ENCODE data around the gene SZRD1.
"Not testable (repeated sequence)": the region's sequence is repeated elsewhere in the genome, so short reads cannot be mapped to it uniquely, and the experiment has no call there.

The SZRD1 gene, protein sequence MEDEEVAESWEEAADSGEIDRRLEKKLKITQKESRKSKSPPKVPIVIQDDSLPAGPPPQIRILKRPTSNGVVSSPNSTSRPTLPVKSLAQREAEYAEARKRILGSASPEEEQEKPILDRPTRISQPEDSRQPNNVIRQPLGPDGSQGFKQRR

DNA sequence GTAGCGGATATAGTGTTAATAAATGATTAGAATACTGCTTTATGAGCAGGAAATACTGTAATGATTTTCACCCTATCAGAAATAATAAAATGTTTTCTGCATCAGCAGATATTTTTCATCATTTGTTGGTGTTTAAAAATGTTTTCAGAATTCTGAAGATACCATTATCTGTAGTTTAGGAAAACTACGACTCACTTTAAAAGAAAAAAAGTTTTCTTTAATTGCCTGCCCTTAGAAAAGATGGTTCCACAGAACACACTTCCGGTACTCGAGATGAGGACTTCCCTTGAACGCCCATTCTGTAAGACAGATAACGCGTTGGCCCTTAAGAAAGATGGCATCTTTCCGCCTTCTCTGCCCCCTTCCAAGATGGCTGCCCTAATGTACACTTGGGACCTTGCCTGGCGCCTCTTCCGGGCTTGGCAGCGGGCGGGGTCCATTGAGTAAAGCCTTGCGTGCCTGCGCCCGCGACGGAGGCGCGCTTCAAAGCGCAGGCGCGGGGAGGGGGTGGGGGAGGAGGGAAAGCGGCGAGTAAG, at the start of gene SZRD1:
Gene SZRD1 (plus strand): TSS at position 521 of the 536 bp plus-strand sequence. CDS start 16 bp downstream, outside the sequence.
- DNase-seq, result peak; percentile 74 to 94 (median 84)

DNA sequence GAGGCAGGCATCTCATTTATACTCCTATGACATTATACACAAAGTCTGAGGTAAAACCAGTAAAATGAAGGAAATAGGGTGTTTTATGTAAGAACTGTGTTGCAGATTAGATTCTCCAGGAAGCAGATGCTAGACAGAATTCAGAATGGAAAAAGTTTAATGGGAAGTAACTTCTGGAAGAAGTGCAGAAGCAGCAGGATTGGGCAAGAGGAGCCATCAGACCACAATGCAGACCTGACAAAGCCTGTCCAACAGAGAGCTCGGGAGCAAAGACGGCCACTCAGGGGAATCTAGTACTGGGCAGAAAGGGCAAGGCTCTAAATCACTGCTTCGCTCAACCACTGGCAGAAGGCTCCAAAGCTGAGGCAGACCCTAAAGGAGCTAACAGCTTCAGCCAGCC, 48.5 kb upstream of the SZRD1 start:
- no peak for DNase-seq

DNA sequence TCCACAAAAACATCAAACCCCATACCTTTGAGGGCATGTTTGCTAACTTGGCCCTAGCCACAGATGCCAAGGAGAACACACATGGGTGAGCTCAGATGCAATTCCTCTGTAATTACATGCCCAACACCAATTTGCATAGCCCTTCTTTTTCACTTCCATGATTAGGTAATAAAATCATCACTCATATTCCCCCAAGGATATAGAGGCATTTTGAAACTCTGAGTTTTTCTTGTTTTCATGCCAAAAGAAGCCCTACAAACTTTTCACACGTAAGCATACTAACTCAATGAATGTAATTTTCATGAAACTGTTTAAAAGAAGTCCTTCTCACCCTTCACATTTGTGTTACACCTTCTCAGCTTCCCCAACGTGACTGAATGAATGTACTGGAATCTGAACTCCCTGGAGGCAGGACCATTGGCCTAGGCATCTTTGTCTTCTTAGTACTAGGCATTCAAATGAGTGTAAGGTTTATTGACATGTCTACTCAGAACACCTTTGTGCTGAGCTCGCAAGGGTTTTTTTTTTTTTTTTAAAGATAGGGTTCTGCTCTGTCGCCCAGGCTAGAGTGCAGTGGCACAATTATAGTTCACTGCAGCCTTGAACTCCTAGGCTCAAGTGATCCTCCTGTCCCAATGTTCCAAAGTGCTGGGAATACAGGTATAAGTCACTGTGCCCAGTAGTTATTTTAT, 45.7 kb upstream of the SZRD1 start:
- no peak for DNase-seq

DNA sequence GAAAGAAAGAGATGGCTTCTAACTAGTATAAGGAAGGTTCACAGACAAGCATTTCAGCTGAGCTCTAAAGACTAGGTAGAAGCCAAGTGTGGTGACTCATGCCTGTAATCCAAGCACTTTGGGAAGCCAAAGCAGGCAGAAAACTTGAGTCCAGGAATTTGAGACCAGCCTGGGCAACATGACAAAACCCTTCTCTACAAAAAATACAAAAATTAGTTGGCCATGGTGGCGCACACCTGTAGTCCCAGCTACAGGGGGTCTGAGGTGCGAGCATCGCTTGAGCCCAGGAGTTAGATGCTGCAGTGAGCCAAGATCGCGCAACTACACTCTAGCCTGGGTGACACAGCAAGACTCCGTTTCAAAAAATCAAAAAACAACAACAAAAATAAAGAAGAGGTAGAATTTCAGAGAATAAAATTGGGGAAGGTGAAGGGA, 42.6 kb upstream of the SZRD1 start:
- DNase-seq, result no peak

DNA sequence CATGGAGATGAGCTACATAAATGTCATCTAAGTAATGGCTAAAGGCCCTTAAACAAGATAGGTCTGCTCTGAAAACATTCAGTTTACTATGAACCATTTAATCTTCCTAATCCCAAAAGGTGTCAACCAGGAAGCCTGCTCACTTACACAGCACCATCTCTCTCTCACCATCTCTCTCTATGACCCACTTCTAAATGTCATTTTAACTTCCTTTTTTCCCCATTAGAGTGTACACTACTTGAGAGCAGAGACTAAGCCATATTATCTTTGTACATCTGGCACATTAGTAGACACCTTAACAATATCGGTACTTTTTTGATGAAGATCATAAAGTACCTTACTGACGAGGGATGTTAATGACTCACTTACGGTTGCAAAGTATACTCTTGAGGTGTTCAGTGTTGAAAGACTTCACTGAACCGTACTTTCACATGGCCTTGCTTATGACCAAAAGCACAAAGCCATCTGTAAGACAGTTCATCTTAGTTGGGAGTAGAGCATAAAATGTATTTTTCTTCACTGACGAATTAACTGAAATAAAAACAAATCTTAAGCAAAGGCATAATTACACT, 40.1 kb upstream of the SZRD1 start:
- no peak for DNase-seq

DNA sequence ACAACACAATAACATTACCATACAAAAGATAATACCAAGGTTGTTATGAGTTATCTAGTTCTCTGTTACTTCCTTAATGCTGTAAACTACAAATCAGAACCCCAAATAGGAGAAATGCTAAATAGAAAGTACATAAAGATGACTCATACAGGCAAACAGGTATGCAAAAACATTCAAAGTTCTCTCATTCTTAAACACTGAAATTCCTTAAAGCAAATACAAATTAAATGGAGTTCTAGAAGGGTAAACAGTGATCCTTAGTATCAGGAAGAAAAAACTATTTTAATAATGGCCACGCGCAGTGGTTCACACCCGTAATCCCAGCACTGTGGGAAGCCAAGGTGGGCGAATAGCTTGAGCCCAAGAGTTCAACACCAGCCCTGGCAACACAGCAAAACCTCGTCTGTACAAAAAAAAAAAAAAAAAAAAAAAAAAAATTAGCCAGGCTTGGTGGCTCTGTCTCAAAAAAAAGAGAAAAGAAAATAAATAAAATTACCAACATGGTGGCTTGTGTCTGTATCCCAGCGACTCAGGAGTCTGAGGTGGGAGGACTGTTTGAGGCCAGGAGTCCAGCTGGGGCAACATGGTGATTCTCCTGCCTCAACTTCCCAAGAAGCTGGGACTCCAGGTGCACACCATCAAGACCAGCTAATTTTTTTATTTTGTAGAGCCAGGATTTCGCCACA, 32.2 kb upstream of the SZRD1 start:
- DNase-seq, result no peak

DNA sequence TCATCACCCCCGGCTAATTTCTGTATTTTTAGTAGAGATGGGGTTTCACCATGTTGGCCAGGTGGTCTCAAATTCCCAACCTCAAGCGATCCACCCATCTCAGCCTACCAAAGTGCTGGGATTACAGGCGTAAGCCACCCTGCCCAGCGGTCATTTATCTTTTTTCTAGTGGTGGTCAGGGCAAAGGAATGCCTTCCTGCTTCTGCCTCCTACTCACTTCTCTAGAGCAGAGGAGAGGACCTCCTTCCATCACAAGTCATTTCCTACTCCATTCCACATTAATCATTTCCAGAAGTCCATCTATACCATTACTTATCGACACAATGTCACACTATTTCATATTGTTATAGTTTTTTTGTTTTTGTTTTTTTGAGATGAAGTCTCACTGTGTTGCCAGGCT, 28.1 kb upstream of the SZRD1 start:
- DNase-seq, result no peak

DNA sequence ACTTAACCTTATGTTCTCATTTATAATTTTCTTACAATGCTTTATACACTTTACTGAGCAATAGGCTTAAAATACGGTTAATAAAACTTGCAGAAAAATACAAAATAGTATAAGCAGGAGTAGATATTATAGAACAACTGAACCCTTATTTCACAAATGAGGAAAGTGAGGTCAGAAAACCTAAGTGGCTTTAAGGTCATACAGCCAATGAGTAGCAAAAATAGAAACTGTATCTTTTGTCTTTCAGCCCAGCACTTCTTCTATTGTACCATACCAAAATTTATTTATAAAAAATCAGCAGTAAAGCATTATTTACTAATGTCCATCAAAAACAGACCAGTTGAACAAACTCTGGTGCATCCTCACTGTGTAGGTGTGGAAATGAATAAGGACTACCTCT, 26.4 kb upstream of the SZRD1 start:
- no peak for DNase-seq

DNA sequence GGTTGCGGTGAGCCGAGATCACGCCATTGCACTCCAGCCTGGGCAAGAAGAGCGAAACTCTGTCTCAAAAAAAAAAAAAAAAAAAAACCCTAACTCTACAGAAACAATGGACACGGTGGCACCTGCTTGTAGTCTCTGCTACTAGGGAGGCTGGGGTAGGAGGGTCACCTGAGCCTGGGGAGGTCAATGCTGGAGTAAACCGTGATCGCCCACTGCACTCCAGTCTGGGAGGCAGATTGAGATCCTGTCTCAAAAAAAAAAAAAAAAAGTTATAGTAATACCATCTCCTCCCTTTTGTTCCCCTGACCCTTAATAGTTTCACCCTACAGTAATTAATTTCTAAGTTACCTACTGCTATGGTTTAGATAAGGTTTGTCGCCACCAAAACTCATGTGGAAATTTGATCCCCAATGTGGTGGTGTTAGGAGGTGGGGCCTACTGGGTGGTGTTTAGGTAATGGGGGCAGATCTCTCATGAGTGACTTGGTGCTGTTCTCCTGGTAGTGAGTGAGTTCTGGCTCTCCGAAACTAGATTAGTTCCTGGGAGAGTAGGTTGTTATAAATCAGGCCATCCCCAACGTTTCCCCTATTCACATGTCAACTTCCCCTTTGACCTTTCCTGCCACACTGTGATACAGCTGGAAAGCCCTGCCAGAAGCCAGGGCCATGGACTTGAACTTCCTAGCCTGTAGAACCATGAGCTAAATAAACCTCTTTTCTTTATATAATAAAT, 24.5 kb upstream of the SZRD1 start:
- DNase-seq, result no peak

DNA sequence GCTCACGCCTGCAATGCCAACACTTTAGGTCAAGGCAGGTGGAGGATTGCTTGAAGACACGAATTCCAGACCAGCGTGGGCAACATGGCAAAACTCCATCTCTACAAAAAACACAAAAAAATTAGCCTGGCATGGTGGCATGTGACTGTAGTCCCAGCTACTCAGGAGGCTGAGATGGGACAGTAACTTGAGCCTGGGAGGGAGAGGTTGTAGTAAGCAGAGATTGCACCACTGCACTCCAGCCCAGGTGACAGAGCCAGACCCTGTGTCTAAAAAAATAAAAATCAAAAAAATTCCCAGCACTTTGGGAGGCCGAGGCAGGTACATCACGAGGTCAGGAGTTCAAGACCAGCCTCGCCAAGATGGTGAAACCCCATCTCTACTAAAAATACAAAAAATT, 23.8 kb upstream of the SZRD1 start:
- DNase-seq, result not testable (repeated sequence)

DNA sequence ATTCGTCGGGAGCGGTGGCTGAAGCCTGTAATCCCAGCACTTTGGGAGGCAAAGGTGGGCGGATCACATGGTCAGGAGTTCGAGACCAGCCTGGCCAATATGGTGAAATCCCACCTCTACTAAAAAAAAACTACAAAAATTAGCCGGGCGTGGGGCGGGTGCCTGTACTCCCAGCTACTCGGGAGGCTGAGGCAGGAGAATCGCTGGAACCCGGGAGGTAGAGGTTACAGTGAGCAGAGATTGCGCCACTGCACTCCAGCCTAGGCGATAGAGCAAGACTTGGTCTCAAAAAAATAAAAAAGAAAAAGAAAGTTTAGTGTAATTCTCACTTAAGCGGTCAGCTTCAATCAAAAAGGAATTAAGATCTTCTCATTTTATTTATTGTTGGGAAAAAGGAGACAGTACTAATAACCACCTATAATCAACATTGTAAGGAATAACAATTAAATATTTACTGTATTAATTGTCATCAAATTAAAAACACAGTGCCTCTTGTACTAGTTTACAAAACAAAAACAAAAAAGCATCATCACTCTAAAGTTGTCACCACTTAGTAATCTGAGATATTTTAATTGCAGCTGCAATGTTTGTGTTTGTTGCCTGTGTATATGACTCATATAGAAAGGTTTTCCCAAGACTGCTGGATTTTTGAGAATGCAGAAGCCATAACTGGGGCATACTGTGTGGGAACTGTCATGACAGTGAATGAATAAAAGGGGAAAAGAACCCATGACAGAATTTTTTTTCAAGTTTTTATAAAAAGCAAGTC, 18.4 kb upstream of the SZRD1 start:
- no peak for DNase-seq

DNA sequence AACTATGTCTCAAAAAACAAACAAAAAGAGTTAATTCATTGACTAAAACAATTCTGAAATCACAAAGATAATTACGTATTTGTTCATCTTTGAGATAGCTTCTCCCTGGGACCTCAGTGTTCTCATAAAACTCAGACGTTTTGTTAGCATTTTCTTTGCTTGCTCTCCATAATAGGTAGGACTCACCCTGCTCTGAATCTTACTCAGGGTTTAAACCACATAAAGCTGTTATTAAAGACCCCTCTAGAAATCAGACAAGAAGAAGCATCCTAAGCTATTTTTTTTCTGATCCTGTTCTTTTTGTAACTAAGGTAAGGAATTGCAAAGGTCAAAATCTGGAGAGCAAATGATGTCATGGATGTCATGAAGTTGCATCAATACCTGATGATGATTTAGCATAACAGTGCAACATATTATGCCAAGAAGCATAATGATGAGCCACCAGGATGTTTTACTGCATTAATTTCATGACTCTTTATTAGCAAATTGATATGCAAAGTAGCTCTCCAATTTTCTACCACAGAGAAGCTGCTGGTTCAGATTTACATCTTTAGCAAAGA, 17.1 kb upstream of the SZRD1 start:
- DNase-seq, result no peak

DNA sequence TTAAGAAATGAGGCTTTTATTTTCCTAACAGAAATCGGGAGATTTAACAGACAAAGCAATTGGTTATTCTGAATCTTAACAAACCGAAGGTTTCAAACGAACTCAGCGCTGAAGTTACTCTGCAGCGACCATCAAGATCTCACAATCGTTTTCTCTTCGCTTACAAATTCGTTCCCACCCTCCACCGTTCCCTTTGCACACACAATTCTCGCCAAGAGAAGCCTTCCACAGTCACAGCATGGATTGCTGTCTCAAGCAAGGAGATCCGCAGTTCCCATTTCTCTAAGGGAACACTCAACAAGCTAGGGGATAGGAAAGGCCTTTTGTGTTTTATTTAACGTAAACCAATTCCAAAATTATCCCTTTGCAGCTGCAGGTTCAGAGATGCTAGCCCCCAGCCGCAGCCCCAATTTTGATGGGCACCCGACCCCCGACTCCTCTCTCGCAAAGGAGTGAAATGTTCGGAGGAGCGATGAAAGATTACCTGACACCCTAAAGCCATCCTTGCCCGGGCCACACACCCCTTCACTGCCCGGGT, 15.5 kb upstream of the SZRD1 start:
- DNase-seq, result no peak

DNA sequence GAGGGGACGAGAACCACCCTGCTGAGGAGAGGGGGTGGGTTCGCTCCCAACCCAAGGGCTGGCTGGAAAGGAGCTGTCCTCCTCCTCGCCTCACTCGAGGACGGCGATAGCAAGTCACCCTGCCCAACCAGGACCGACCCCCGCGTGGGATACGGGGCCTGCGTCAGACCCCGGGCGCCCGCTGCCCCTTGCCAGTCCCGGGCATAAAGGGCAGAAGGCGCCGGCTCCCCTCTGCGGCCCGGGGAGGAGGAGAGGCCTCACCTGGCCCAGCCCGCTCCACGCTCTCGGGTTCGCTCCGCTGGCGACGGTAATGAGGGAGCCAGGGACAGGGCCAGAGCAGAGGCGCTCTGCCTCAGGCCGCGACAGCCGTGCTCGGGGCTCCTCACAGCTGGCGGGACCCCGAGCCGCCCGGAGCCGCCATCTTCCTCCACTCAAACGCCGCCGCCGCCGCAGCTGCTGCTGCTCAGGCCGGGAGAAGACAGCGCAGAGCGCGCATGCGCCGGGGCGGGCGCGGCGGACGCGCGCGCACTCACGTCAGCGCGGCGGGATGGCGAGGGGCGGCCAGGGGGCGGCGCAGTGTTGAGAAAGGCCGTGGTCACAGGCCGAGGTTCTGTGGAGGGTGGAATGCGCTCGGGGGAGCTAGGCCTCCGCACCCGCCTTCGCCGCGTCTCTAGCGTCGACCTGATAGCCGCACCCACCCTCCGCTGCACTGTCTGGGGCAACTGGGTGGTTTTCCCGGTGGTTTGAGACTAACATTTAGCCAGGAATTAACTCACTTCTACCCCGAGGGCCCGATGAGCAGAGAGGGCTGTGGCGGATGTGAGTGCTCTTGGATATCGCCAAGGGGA, 14.8 kb upstream of the SZRD1 start, which contains the start of gene FBXO42:
Gene FBXO42 (minus strand): TSS at position 487 of the 848 bp plus-strand sequence. CDS start 37,062 bp downstream, outside the sequence.
- DNase-seq, result peak; percentile 76 to 90 (median 82)

DNA sequence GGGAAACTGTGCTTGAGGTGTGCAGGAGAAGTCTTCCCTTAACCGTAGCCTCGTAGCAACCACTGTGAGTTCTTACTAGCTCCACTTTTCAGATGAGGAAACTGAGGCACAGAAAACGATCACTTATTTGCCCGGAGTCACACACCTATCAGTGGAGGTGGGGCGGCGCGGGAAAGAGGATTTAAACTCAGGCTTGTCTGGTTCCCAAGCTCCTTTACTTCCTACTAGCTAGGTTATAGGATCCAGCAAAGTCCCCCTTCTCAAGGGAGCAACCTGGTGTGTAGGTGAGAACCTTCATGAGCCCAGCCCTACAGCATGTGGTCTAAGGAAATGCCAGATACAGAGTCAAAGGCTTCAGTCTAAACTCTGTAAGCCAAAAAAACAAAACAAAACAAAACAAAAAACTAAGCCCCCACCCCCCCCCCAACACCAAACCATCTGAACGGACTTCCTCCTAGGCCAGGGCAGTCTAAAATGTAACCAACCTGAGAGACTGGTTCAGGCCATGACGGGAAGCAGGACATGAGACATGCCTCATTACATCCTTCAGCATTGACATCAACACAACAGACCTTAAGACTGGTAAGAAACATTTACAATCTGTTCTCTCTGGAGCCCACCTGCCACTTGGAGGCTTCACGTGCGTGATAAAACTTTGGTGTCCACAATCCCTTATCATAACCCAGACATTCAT, 14.1 kb upstream of the SZRD1 start:
- DNase-seq, result no peak

DNA sequence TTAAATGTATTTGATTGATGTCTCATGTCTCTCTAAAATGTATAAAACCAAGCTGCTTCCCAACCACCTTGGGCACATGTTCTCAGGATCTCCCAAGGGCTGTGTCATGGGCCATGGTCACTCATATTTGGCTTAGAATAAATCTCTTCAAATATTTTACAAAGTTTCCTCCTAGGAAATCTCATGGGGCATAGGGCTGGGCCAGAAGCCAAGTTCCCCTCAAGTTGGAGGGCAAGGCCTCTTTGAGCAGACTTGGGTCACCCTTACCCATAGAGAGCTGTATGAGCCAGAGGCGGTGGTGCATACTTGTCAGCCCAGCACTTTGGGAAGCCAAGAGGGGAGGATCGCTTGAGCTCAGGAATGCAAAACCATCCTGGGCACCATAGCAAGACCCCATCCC, 12.4 kb upstream of the SZRD1 start:
- DNase-seq, result no peak

DNA sequence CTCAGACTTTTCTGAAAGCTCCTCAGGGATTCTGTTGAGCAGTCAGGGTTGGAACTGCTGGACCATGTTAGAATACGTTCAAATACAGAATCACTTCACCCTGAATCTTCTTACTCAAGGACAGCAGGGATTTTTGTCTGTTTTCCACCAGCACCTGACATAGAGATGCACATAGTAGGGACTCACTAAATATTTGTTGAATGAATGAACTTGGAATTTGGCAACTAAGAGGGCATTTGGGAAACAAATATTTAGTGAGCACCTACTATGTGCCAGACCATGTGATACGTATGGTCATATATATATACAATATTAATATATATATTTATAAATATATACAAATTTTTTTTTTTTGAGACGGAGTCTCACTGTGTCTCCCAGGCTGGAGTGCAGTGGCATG, 10.2 kb upstream of the SZRD1 start:
- DNase-seq, result no peak

DNA sequence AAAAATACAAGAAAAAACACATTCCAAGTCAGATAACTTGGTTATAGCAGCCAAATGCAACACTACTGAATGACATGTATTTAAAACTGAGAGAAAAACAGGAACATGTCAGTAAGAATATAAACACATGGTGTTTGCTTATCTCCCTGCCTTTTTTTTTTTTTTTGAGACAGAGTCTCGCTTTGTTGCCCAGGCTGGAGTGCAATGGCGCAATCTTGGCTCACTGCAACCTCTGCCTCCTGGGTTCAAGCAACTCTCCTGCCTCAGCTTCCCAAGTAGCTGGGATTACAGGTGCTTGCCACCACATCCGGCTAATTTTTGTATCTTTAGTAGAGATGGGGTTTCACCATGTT, 1.9 kb upstream of the SZRD1 start:
- DNase-seq, result not testable (repeated sequence)

DNA sequence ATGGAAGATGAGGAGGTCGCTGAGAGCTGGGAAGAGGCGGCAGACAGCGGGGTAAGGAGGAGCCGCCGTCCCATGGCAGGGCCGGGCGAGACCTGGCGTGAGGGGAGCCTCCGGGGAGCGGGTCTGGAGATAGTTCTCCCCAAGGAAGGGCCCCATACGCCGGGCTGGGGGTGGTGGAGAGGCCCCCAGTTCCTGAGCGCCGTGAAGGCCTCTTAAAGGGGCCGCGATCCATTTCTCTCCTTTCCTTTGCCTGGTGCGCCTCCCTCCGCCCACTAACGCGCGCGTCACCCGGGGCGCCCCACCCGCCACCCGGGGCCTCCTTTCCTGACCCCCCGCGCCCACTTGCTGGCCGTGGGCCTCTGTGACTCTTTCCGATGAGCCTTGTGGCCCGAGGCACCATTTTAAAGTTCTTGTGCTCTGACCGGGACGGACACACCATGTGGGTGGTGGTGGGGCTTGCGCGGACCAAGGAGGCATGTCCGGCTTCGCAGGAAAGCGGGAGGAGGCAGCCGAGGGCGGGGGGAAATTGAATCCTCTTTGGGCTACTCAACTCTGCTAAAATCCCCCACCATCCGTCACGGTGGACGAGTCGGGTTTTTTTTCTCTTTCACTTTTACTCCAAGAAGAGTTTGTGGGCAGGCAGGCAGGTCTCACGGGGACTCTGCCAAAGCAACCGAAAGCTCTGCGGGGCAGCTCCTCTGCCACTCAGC, 371 bp downstream of the SZRD1 start:
- DNase-seq, result peak; percentile 72 to 79 (median 76)
